GM10266 (cell line): Measurements from ENCODE around the gene OARD1.

ENCODE experiments used
- DNase-seq: peaks from one replicate; pipeline ENCODE4 v3.0.0; 2012; ENCODE audit errors: extremely low spot score
- TF ChIP-seq, protein P1 (sequence below): IDR thresholded peaks from 2 replicates; pipeline ENCODE4 v1.5.1; 2012; ENCODE audit warnings: mild to moderate bottlenecking, low read depth; ENCODE audit not compliant: control insufficient read depth, insufficient read depth; ENCODE audit errors: missing control alignments

Gene OARD1

GRCh38 chr6:41065550-41066026 lies 6.6 kb downstream of the OARD1 start:
- TF ChIP-seq, protein P1, sequence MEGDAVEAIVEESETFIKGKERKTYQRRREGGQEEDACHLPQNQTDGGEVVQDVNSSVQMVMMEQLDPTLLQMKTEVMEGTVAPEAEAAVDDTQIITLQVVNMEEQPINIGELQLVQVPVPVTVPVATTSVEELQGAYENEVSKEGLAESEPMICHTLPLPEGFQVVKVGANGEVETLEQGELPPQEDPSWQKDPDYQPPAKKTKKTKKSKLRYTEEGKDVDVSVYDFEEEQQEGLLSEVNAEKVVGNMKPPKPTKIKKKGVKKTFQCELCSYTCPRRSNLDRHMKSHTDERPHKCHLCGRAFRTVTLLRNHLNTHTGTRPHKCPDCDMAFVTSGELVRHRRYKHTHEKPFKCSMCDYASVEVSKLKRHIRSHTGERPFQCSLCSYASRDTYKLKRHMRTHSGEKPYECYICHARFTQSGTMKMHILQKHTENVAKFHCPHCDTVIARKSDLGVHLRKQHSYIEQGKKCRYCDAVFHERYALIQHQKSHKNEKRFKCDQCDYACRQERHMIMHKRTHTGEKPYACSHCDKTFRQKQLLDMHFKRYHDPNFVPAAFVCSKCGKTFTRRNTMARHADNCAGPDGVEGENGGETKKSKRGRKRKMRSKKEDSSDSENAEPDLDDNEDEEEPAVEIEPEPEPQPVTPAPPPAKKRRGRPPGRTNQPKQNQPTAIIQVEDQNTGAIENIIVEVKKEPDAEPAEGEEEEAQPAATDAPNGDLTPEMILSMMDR: no peak
- DNase-seq: no peak

- no peak for DNase-seq
- TF ChIP-seq, protein P1: no peak
These were observed 7.3 kb downstream of the OARD1 start for GRCh38 chr6:41064841-41065240.

GRCh38 chr6:41063884-41064285 lies 8.3 kb downstream of the OARD1 start:
- TF ChIP-seq, protein P1: no peak
- DNase-seq: no peak

GRCh38 chr6:41062056-41062455 lies 10.1 kb downstream of the OARD1 start:
- TF ChIP-seq, protein P1: no peak
- no peak for DNase-seq

DNA sequence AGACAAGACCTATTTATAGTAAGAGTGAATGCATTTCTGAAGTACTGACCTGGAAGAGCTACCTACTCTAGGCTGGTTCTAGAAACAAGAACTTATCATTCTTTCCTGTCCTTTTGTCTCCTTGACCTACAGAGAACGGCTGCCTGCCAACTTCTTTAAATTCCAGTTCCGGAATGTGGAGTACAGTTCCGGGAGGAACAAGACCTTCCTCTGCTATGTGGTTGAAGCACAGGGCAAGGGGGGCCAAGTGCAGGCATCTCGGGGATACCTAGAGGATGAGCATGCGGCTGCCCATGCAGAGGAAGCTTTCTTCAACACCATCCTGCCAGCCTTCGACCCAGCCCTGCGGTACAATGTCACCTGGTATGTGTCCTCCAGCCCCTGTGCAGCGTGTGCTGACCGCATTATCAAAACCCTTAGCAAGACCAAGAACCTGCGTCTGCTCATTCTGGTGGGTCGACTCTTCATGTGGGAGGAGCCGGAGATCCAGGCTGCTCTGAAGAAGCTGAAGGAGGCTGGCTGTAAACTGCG lies 10.9 kb downstream of the OARD1 start:
- no peak for DNase-seq
- TF ChIP-seq, protein P1: no peak

- TF ChIP-seq, protein P1: no peak
- DNase-seq: no peak
These were observed 12.6 kb downstream of the OARD1 start for GRCh38 chr6:41059556-41059955.

- no peak for DNase-seq
- TF ChIP-seq, protein P1: no peak
These were observed 13.4 kb downstream of the OARD1 start for GRCh38 chr6:41058783-41059181.
